ENCODE results near the gene PPP2R2C. TPM values are rescaled to one million over a fixed set of nuclear protein-coding genes. Genes with fewer than 3 reads are reported as not detected.

PPP2R2C gene
- total and polyA plus RNA-seq, 7 experiments from 2014 or later: not detected

GRCh38 chr4:6427439-6428090 is 44.8 kb downstream of the PPP2R2C start:
- no peaks in the 10 kb centered on the region for H3K9me3 ChIP-seq (ENCODE audit: control insufficient read depth in 2 of 3, low read length in 3 of 3)
- Mint-ChIP-seq H3K27me3 (peaks cover 0 to 27% (median 15%) of the 10 kb centered on the region in 5 donors), H3K36me3 (no peaks in the 10 kb centered on the region), H3K9me3 (peaks cover 0 to 5% (median 0%) of the 10 kb centered on the region in 11 donors), H3K4me1 (no peaks in the 10 kb centered on the region), H3K4me3 (no peak overlapping the region), H3K27ac (no peak overlapping the region)
- no peaks in the 10 kb centered on the region for H3K27me3 ChIP-seq (ENCODE audit: control insufficient read depth in 2 of 2, insufficient read depth in 2 of 2, low read length in 2 of 2)
- POLR2A ChIA-PET: no interaction called here
- intact Hi-C loops (cut with micrococcal nuclease): no loop called here
- no peak overlapping the region for H3K4me3 ChIP-seq (ENCODE audit: low read length)
- H3K4me1 ChIP-seq (ENCODE audit: control insufficient read depth in 2 of 2, insufficient read depth in 2 of 2, low read length in 2 of 2): no peaks in the 10 kb centered on the region
- no peak overlapping the region for H3K27ac ChIP-seq (ENCODE audit: low read depth, low read length)
- ATAC-seq: no peak
- no peak for DNase-seq
- no peaks in the 10 kb centered on the region for H3K36me3 ChIP-seq (ENCODE audit: control insufficient read depth in 2 of 3, insufficient read depth in 3 of 3, low read length in 3 of 3)
- CTCF ChIA-PET: no interaction called here

- ATAC-seq: no peak
- DNase-seq: no peak
- Mint-ChIP-seq H3K9me3 (peaks cover 0 to 5% (median 0%) of the 10 kb centered on the region in 11 donors), H3K4me1 (no peaks in the 10 kb centered on the region), H3K4me3 (no peak overlapping the region), H3K27me3 (peaks cover 0 to 24% (median 15%) of the 10 kb centered on the region in 5 donors), H3K27ac (no peak overlapping the region), H3K36me3 (no peaks in the 10 kb centered on the region)
- POLR2A ChIA-PET: no interaction called here
- intact Hi-C loops (cut with micrococcal nuclease): no loop called here
- no peaks in the 10 kb centered on the region for H3K36me3 ChIP-seq (ENCODE audit: control insufficient read depth in 2 of 3, insufficient read depth in 3 of 3, low read length in 3 of 3)
- no peak overlapping the region for H3K4me3 ChIP-seq (ENCODE audit: low read length)
- no peaks in the 10 kb centered on the region for H3K27me3 ChIP-seq (ENCODE audit: control insufficient read depth in 2 of 2, insufficient read depth in 2 of 2, low read length in 2 of 2)
- no peaks in the 10 kb centered on the region for H3K9me3 ChIP-seq (ENCODE audit: control insufficient read depth in 2 of 3, low read length in 3 of 3)
- H3K4me1 ChIP-seq (ENCODE audit: control insufficient read depth in 2 of 2, insufficient read depth in 2 of 2, low read length in 2 of 2): no peaks in the 10 kb centered on the region
- H3K27ac ChIP-seq (ENCODE audit: low read depth, low read length): no peak overlapping the region
- CTCF ChIA-PET: no interaction called here
Measured at GRCh38 chr4:6426571-6427438, 45.6 kb downstream of the PPP2R2C start.

DNA sequence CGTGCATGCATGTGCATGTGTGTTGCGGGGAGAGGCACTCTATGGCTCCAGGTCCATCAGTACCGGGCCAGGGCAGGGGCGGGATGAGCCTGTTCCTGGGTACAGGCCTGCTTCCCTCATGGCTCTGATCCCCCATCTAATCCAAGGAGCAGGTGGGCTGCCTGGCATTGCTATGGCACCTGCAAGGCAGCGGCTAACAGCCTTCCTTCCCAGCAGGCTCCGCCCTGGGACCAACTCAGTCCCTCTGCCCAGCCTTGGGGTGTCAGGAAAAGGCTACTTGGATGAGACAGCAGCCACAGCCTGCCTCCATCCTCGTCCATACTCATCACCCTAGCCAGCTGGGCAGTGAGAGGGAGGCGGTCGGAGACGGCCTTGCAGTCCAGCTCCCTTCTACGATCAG is 46.5 kb downstream of the PPP2R2C start:
- Histone ChIP-seq H3K27ac (ENCODE audit: low read depth, low read length) (no peak overlapping the region), H3K36me3 (ENCODE audit: control insufficient read depth in 2 of 3, insufficient read depth in 3 of 3, low read length in 3 of 3) (no peaks in the 10 kb centered on the region), H3K9me3 (ENCODE audit: control insufficient read depth in 2 of 3, low read length in 3 of 3) (no peaks in the 10 kb centered on the region), H3K4me1 (ENCODE audit: control insufficient read depth in 2 of 2, insufficient read depth in 2 of 2, low read length in 2 of 2) (no peaks in the 10 kb centered on the region), H3K27me3 (ENCODE audit: control insufficient read depth in 2 of 2, insufficient read depth in 2 of 2, low read length in 2 of 2) (no peaks in the 10 kb centered on the region), H3K4me3 (ENCODE audit: low read length) (no peak overlapping the region)
- DNase-seq: no peak
- peaks cover 0 to 5% (median 0%) of the 10 kb centered on the region in 11 donors for H3K9me3 Mint-ChIP-seq
- ChIA-PET POLR2A (no interaction called here), CTCF (no interaction called here)
- H3K4me1 Mint-ChIP-seq: no peaks in the 10 kb centered on the region
- H3K4me3 Mint-ChIP-seq: no peak overlapping the region
- H3K27ac Mint-ChIP-seq: no peak overlapping the region
- no peak for ATAC-seq
- peaks cover 0 to 29% (median 15%) of the 10 kb centered on the region in 5 donors for H3K27me3 Mint-ChIP-seq
- no peaks in the 10 kb centered on the region for H3K36me3 Mint-ChIP-seq
- intact Hi-C loops (cut with micrococcal nuclease): no loop called here

GRCh38 chr4:6425336-6425735 is 47.1 kb downstream of the PPP2R2C start:
- no peak overlapping the region for H3K4me3 Mint-ChIP-seq
- H3K27ac Mint-ChIP-seq: no peak overlapping the region
- no peaks in the 10 kb centered on the region for H3K36me3 Mint-ChIP-seq

GRCh38 chr4:6424425-6424824 is 48.0 kb downstream of the PPP2R2C start:
- Mint-ChIP-seq H3K27ac (no peak overlapping the region), H3K4me1 (no peaks in the 10 kb centered on the region), H3K36me3 (no peaks in the 10 kb centered on the region), H3K4me3 (no peak overlapping the region), H3K9me3 (peaks cover 0 to 3% (median 0%) of the 10 kb centered on the region in 11 donors), H3K27me3 (peaks cover 0 to 35% (median 15%) of the 10 kb centered on the region in 5 donors)
- ChIA-PET CTCF (no interaction called here), POLR2A (no interaction called here)
- H3K27ac ChIP-seq (ENCODE audit: low read depth, low read length): no peak overlapping the region
- H3K9me3 ChIP-seq (ENCODE audit: control insufficient read depth in 2 of 3, low read length in 3 of 3): no peaks in the 10 kb centered on the region
- DNase-seq: no peak
- H3K4me1 ChIP-seq (ENCODE audit: control insufficient read depth in 2 of 2, insufficient read depth in 2 of 2, low read length in 2 of 2): no peaks in the 10 kb centered on the region
- ATAC-seq: no peak
- no peak overlapping the region for H3K4me3 ChIP-seq (ENCODE audit: low read length)
- H3K27me3 ChIP-seq (ENCODE audit: control insufficient read depth in 2 of 2, insufficient read depth in 2 of 2, low read length in 2 of 2): no peaks in the 10 kb centered on the region
- no peaks in the 10 kb centered on the region for H3K36me3 ChIP-seq (ENCODE audit: control insufficient read depth in 2 of 3, insufficient read depth in 3 of 3, low read length in 3 of 3)
- intact Hi-C loops (cut with micrococcal nuclease): no loop called here

More at GRCh38 chr4:6425336-6425735, 47.1 kb downstream of the PPP2R2C start:
- no peaks in the 10 kb centered on the region for H3K9me3 ChIP-seq (ENCODE audit: control insufficient read depth in 2 of 3, low read length in 3 of 3)
- CTCF ChIA-PET: no interaction called here
- ATAC-seq (peak; percentile 45), DNase-seq (no peak)
- H3K9me3 Mint-ChIP-seq: peaks cover 0 to 4% (median 0%) of the 10 kb centered on the region in 11 donors
- H3K27ac ChIP-seq (ENCODE audit: low read depth, low read length): no peak overlapping the region
- no peaks in the 10 kb centered on the region for H3K4me1 ChIP-seq (ENCODE audit: control insufficient read depth in 2 of 2, insufficient read depth in 2 of 2, low read length in 2 of 2)
- H3K27me3 Mint-ChIP-seq: peaks cover 0 to 32% (median 15%) of the 10 kb centered on the region in 5 donors
- intact Hi-C loops (cut with micrococcal nuclease): no loop called here
- no peaks in the 10 kb centered on the region for H3K36me3 ChIP-seq (ENCODE audit: control insufficient read depth in 2 of 3, insufficient read depth in 3 of 3, low read length in 3 of 3)
- POLR2A ChIA-PET: no interaction called here
- H3K27me3 ChIP-seq (ENCODE audit: control insufficient read depth in 2 of 2, insufficient read depth in 2 of 2, low read length in 2 of 2): no peaks in the 10 kb centered on the region
- H3K4me3 ChIP-seq (ENCODE audit: low read length): no peak overlapping the region
- no peaks in the 10 kb centered on the region for H3K4me1 Mint-ChIP-seq

DNA sequence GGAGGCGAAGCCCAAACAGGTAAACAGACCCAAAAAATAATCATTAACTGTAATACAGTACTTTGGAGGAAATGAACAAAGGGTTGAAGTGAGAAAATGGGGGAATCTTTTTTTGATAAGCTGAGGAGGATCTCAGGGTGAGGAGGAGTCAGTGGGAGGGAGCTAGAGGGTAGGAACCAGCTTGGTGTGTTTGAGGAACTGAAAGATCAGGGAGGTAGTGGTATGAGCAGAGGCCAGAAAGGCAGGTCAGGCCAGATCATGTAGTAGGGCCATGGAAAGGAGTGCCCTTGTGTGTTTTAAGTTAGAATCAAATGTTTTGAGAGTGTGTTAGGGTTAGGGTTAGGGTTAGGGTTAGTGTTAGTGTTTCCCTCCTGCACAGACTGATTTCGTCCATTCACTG is 48.8 kb downstream of the PPP2R2C start:
- intact Hi-C loops (cut with micrococcal nuclease): no loop called here
- Mint-ChIP-seq H3K36me3 (no peaks in the 10 kb centered on the region), H3K4me3 (no peak overlapping the region), H3K27me3 (peaks cover 0 to 36% (median 15%) of the 10 kb centered on the region in 5 donors), H3K4me1 (no peaks in the 10 kb centered on the region), H3K9me3 (peaks cover 0 to 3% (median 0%) of the 10 kb centered on the region in 11 donors), H3K27ac (no peak overlapping the region)
- H3K36me3 ChIP-seq (ENCODE audit: control insufficient read depth in 2 of 3, insufficient read depth in 3 of 3, low read length in 3 of 3): no peaks in the 10 kb centered on the region
- H3K27me3 ChIP-seq (ENCODE audit: control insufficient read depth in 2 of 2, insufficient read depth in 2 of 2, low read length in 2 of 2): no peaks in the 10 kb centered on the region
- no peak overlapping the region for H3K27ac ChIP-seq (ENCODE audit: low read depth, low read length)
- no peaks in the 10 kb centered on the region for H3K9me3 ChIP-seq (ENCODE audit: control insufficient read depth in 2 of 3, low read length in 3 of 3)
- H3K4me1 ChIP-seq (ENCODE audit: control insufficient read depth in 2 of 2, insufficient read depth in 2 of 2, low read length in 2 of 2): no peaks in the 10 kb centered on the region
- no peak for ATAC-seq
- ChIA-PET CTCF (no interaction called here), POLR2A (no interaction called here)
- DNase-seq: no peak
- no peak overlapping the region for H3K4me3 ChIP-seq (ENCODE audit: low read length)
